ENCODE results near the gene TAT. TPM values are rescaled to one million over a fixed set of nuclear protein-coding genes. Genes with fewer than 3 reads are reported as not detected.
"Not testable (repeated sequence)": the region's sequence is repeated elsewhere in the genome, so short reads cannot be mapped to it uniquely, and the experiment has no call there.

TAT gene
- not detected in 2 replicates for total RNA-seq (2014; rRNA removed; shearing (Covaris generic))
- not detected in 2 replicates for polyA plus RNA-seq (2015; cell fraction: cytosol; rRNA removed)
- polyA plus RNA-seq (2015; cell fraction: nucleus; rRNA removed): not detected in 2 replicates

- DNase-seq (ENCODE audit: low read depth): no peak
These were observed at the start of gene TAT for GRCh38 chr16:71576971-71577370. Gene TAT (minus strand): TSS chr16:71577092. CDS start chr16:71576415, 677 bp downstream.

- no peak for DNase-seq (ENCODE audit: low read depth)
These were observed 49.3 kb upstream of the TAT start, which contains the start of gene MARVELD3 for GRCh38 chr16:71626018-71626857. Gene MARVELD3 (plus strand): TSS chr16:71626184. CDS start chr16:71626230, 46 bp downstream.

- no peak for DNase-seq (ENCODE audit: low read depth)
These were observed 48.4 kb upstream of the TAT start for GRCh38 chr16:71625113-71625850.

GRCh38 chr16:71623597-71623996 lies 46.7 kb upstream of the TAT start:
- no peak for DNase-seq (ENCODE audit: low read depth)

- no peak for DNase-seq (ENCODE audit: low read depth)
These were observed 45.2 kb upstream of the TAT start for GRCh38 chr16:71622088-71622487.

GRCh38 chr16:71618429-71618828 lies 41.5 kb upstream of the TAT start:
- DNase-seq (ENCODE audit: low read depth): no peak

GRCh38 chr16:71614956-71615355 lies 38.1 kb upstream of the TAT start:
- DNase-seq (ENCODE audit: low read depth): not testable (repeated sequence)

GRCh38 chr16:71610936-71611871 lies 34.3 kb upstream of the TAT start:
- DNase-seq (ENCODE audit: low read depth): peak; percentile 53

- DNase-seq (ENCODE audit: low read depth): no peak
These were observed 33.6 kb upstream of the TAT start for GRCh38 chr16:71610447-71610846.

GRCh38 chr16:71609066-71609465 lies 32.2 kb upstream of the TAT start:
- no peak for DNase-seq (ENCODE audit: low read depth)

GRCh38 chr16:71600822-71601221 lies 23.9 kb upstream of the TAT start:
- no peak for DNase-seq (ENCODE audit: low read depth)

- DNase-seq (ENCODE audit: low read depth): not testable (repeated sequence)
These were observed 21.5 kb upstream of the TAT start for GRCh38 chr16:71598426-71598825.

- DNase-seq (ENCODE audit: low read depth): not testable (repeated sequence)
These were observed 18.5 kb upstream of the TAT start for GRCh38 chr16:71595340-71595826.

- no peak for DNase-seq (ENCODE audit: low read depth)
These were observed 17.2 kb upstream of the TAT start for GRCh38 chr16:71594000-71594646.

- DNase-seq (ENCODE audit: low read depth): no peak
These were observed 16.4 kb upstream of the TAT start for GRCh38 chr16:71593048-71593999.

- DNase-seq (ENCODE audit: low read depth): no peak
These were observed 15.0 kb upstream of the TAT start for GRCh38 chr16:71591917-71592316.

GRCh38 chr16:71590584-71590983 lies 13.7 kb upstream of the TAT start:
- DNase-seq (ENCODE audit: low read depth): no peak

- not testable (repeated sequence) for DNase-seq (ENCODE audit: low read depth)
These were observed 13.2 kb upstream of the TAT start for GRCh38 chr16:71590071-71590470.

- not testable (repeated sequence) for DNase-seq (ENCODE audit: low read depth)
These were observed 12.4 kb upstream of the TAT start for GRCh38 chr16:71589334-71589733.

All from HT1080 (cell line).